HG03439 (cell line): Measurements from ENCODE around the gene HOXB5.

Source experiments
- ATAC-seq: cut with Tn5 transposase; IDR thresholded peaks from one replicate; pipeline ENCODE4 v1.9.1; 2021; ENCODE audit warnings: mild to moderate bottlenecking, moderate library complexity; ENCODE audit not compliant: unreplicated experiment

Gene HOXB5

GRCh38 chr17:48592057-48592514 lies 1.5 kb downstream of the HOXB5 start:
- no peak for ATAC-seq

- ATAC-seq, result no peak
Observed at GRCh38 chr17:48591255-48592056, 2.1 kb downstream of the HOXB5 start.

- no peak for ATAC-seq
Observed at GRCh38 chr17:48590607-48591161, 2.9 kb downstream of the HOXB5 start.

GRCh38 chr17:48589831-48590606 lies 3.6 kb downstream of the HOXB5 start, which contains the start of gene HOXB3:
Gene HOXB3 (minus strand): TSS chr17:48590241. CDS start chr17:48552474, 37,767 bp downstream.
- no peak for ATAC-seq

- no peak for ATAC-seq
Observed at GRCh38 chr17:48589060-48589830, 4.3 kb downstream of the HOXB5 start.

GRCh38 chr17:48588528-48588927 lies 5.1 kb downstream of the HOXB5 start:
- no peak for ATAC-seq

GRCh38 chr17:48588074-48588415 lies 5.5 kb downstream of the HOXB5 start:
- ATAC-seq, result no peak

GRCh38 chr17:48587276-48588073 lies 6.1 kb downstream of the HOXB5 start:
- no peak for ATAC-seq

- ATAC-seq, result no peak
Observed at GRCh38 chr17:48586355-48587258, 7.0 kb downstream of the HOXB5 start.

- ATAC-seq, result no peak
Observed at GRCh38 chr17:48584223-48584741, 9.3 kb downstream of the HOXB5 start.

GRCh38 chr17:48583708-48584222 lies 9.8 kb downstream of the HOXB5 start:
- no peak for ATAC-seq

- ATAC-seq, result no peak
Observed at GRCh38 chr17:48582750-48583069, 10.9 kb downstream of the HOXB5 start.

- no peak for ATAC-seq
Observed at GRCh38 chr17:48579760-48580554, 13.6 kb downstream of the HOXB5 start.

GRCh38 chr17:48579471-48579759 lies 14.2 kb downstream of the HOXB5 start:
- ATAC-seq, result no peak

GRCh38 chr17:48578616-48579470 lies 14.7 kb downstream of the HOXB5 start:
- ATAC-seq, result peak; percentile 41

- peak; percentile 66 for ATAC-seq
Observed at GRCh38 chr17:48577946-48578615, 15.5 kb downstream of the HOXB5 start, which contains the start of gene HOXB4. Gene HOXB4 (minus strand): TSS chr17:48578350. CDS start chr17:48578319, 31 bp downstream.
